Activated CD8-positive, alpha-beta memory T cell treated with anti-CD3 and anti-CD28 coated beads, Interleukin-2, amount 50 U/mL, for 48 hours (primary cell): ENCODE data around the gene JADE1.

Source experiments
- DNase-seq: peaks from one replicate; pipeline ENCODE4 v3.0.0-alpha.2; 2020

The JADE1 gene

GRCh38 chr4:128810871-128811570, 1.5 kb downstream of the JADE1 start:
- DNase-seq, result peak; percentile 90

DNA sequence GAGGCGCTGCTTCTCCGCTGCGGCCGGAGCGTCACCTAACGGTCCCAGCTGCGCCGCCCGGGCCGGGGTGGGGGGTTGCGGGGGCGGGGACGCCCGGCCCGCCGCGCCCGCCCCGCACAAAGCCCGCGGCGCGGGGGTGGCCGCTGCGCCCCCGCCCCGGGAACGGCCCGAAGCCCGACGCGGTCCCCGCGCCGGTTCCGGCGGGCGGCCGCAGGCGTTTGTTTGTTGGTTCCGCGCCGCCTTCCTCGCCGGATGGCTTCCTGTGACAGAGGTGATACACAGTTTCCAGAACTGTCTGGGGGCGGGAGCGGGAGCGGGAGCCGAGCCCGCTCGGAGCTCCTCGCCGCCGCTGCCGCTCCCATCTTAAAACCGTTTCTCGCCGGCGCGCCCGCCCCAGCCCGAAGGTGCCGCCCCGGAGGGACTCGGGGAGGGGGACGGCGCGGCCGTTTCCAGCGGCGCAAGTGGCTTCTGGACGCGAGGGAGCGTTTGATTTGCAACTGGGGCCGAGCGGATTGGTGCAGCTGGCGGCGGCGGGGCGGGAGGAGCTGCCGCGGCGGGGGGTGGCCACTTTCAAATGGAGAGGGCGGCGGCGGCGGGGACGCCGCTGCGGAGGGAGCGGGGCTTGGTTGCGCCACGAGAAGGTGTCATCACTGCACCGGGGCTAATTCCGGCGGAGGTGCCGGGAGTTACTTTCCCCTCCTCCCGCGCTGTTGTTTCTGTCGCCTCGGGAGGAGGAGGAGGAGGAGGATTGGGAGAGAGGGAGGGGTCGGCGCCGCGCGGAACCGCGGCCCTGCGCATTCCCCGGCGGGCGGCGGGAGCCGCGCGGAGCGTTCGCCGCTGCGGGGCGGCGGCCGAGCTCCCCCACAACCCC, 2.3 kb downstream of the JADE1 start:
- peak; percentile 89 for DNase-seq

DNA sequence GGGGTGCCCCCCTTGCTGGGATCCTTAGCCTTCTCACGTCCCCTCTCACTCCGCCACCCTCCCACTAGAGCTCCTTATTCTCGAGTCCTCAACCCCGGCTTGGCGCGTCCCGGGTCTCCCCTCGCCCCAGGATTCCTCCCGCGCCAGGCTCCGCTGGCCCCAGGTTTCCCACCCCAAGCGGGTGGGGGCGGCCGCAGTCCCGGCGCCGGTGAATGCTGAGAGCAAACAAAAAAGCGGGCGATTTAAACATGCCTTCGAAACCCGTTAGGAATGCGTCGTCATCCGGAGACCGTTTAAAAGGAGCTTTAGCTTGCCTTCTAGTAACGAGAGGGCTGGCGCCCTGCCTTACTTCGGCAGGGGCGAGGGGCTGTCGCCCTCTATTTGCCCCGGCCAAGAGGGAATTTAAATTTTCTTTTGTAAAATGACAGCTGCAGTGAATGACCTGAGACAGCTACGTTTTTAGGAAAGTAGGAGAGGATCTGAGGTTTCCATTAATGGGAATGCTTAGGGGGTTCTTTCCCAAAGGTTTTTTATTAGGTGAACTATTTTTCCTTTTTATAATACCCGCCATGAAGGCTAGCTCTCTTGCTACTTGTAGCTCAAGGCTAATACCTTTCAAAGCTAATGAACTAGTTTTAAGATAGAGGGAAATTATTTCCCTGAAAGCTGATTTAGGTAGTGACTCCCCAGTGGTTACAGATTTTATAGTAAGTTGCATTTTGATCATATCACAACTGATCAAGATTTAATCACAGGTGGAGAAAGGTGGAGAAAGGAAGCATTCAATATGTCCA, 3.1 kb downstream of the JADE1 start:
- no peak for DNase-seq

- no peak for DNase-seq
Measured at GRCh38 chr4:128813965-128814364, 4.5 kb downstream of the JADE1 start.

- no peak for DNase-seq
Measured at GRCh38 chr4:128818442-128818841, 8.9 kb downstream of the JADE1 start.

DNA sequence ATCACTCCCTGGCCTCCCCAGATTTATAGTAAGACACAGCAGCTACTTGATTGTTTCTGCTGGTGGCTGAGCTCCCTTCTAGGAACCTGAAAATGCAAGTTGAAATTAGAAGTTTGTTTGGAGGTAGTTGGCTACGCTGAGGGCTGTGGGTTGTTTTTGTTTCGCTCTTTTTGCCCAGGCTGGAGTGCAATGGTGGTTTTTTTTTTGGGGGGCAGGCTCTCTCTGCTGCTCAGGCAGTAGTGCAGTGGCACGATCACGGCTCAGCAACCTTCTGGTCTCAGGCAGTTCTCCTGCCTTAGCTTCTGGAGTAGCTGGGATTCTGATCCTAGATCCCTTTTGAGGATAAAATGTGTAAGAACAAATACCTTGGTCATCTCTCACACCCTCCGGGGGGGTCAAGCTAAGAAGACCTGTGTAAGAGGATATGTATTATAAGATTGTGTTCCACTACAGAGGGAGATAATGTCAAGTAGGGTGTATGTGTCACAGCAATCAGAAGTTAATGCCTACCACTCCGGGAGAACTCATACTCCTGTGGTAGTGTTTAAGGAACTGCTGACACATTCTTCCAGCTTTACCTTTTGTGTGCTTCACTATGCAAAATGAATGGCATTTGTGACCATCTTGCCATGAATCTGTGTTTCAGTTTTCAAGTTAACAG, 9.7 kb downstream of the JADE1 start:
- no peak for DNase-seq

GRCh38 chr4:128820671-128821070, 11.2 kb downstream of the JADE1 start:
- no peak for DNase-seq

- DNase-seq, result no peak
Measured at GRCh38 chr4:128821151-128821550, 11.7 kb downstream of the JADE1 start.

GRCh38 chr4:128823025-128823661, 13.6 kb downstream of the JADE1 start:
- no peak for DNase-seq

- no peak for DNase-seq
Measured at GRCh38 chr4:128825226-128825625, 15.7 kb downstream of the JADE1 start.

GRCh38 chr4:128827296-128827695, 17.8 kb downstream of the JADE1 start:
- DNase-seq, result no peak

GRCh38 chr4:128830906-128831503, 21.5 kb downstream of the JADE1 start:
- DNase-seq, result no peak

GRCh38 chr4:128831531-128832242, 22.2 kb downstream of the JADE1 start:
- peak; percentile 12 for DNase-seq

- no peak for DNase-seq
Measured at GRCh38 chr4:128832243-128832625, 22.7 kb downstream of the JADE1 start.

DNA sequence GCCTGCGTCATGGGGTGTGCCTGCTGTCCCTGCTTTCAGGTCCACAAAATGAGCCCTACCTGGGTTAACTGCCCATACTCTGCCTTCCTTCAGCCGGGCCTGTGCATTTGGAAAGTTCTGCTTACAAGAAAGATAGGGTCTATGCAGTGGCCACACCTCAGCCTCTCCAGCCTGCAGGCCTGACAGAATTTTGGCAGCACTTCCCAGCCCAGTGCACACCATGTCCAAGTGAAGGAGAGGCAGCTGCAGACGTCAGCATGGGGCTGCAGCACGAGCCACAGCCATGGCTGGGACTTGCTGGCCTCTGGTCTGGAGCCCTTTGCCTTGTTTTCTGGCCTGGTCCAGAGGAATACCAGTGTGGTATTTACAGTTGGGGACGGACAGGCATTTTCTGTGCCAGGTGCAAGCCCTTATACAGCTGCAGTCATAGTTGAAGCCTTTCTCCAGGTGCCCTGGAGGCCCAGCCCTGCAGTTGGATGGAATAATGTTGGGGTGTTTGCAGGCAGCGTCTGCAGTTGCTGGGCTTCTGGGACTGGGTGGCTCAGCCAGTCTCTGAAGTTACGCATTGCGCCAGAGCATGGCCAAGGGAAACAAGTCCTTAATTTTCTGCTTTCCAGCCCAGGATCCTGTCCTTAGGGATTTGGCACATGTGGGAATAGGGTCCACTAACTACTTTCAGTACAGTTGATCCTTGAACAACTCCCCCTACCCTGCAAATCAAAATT, 26.2 kb downstream of the JADE1 start:
- peak; percentile 30 for DNase-seq

- peak; percentile 18 for DNase-seq
Measured at GRCh38 chr4:128837198-128837597, 27.7 kb downstream of the JADE1 start.

GRCh38 chr4:128837679-128838078, 28.2 kb downstream of the JADE1 start:
- DNase-seq, result peak; percentile 6

DNA sequence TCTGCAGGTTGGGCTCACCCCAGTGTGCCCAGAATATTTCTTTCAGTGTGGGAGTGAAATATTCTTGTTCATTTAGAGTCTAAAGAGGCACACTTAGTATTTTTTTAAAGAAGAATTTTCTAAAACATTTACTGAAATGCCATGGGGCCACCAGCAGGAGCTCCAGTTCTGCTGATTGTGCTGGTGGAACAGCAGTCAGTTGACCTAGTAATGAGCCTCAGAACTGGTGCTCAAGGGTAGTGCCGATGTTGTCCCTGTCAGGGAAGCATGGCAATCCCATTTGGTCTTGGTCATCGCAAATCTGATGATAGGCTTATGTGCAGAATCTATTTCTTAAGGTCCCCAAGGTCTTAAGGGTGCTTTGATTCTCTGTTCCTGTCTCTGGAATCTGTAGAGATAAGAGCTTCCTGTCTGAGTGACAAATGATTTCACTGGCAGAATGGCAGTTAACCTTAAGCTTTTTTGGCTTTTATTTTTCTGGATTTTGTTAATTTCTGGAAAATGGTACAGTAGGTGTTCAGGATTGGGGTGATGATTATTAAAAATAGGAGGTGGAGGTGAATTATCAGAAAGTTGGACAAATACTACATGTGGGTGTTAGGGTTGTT, 31.3 kb downstream of the JADE1 start:
- peak; percentile 20 for DNase-seq

GRCh38 chr4:128841402-128841801, 31.9 kb downstream of the JADE1 start:
- no peak for DNase-seq

DNA sequence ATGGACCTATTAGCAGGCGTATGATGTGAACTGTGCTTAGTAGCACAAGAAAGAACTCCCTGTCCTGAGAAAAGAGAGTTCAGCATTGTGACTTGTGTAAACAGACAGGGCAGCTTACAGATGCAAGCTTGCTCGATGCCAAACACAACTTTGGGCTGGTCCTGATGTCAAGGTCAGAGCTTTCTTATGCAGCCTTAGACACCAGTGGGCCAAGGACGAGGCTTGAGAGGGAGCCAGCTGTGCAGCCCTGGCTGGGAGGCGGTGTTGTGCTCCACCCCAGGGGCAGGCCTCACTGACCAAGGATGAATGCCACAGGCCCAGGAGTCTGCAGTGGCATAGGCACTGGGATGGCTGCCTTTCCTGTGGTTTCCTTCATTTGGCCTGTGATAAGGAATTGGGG, 35.4 kb downstream of the JADE1 start:
- DNase-seq, result no peak
